ENCODE data around the gene TTYH1.
A peak's percentile ranks its signal among the peaks of the same experiment; 100 is the strongest.
"Not testable (repeated sequence)": the region's sequence is repeated elsewhere in the genome, so short reads cannot be mapped to it uniquely, and the experiment has no call there.

The TTYH1 gene

GRCh38 chr19:54435551-54436016, 20.3 kb downstream of the TTYH1 start:
- CTCF ChIA-PET = no interaction called here
- POLR2A ChIA-PET = no interaction called here
- no peak for TF ChIP-seq FOXM1 (IDR thresholded peaks at IDR 0.05; ENCODE audit: borderline replicate concordance)
- no peak for TF ChIP-seq HDGF (IDR thresholded peaks at IDR 0.05; ENCODE audit: borderline replicate concordance)
- no peak for TF ChIP-seq TARDBP (IDR thresholded peaks at IDR 0.05)
- no peak for DNase-seq (ENCODE audit: extremely low spot score)

- ChIA-PET POLR2A (no interaction called here), CTCF (interaction anchor here (1.1 kb wide), 1 partner anchor 12 kb away, joined by 3 read pairs; no protein-coding TSS in a partner anchor)
- no peak for DNase-seq (ENCODE audit: extremely low spot score)
- TF ChIP-seq FOXK2 (IDR thresholded peaks at IDR 0.05) = no peak
- TF ChIP-seq FOXM1 (IDR thresholded peaks at IDR 0.05; ENCODE audit: borderline replicate concordance) = no peak
- no peak for TF ChIP-seq L3MBTL2 (conservative IDR thresholded peaks at IDR 0.05)
- no peak for TF ChIP-seq PKNOX1 (IDR thresholded peaks at IDR 0.05)
- TF ChIP-seq SP1 (IDR thresholded peaks at IDR 0.05) = no peak
- TF ChIP-seq ZNF384 (IDR thresholded peaks at IDR 0.05) = no peak
- no peak for TF ChIP-seq LEF1 (IDR thresholded peaks at IDR 0.05; ENCODE audit: borderline replicate concordance)
- TF ChIP-seq NFRKB (IDR thresholded peaks at IDR 0.05) = no peak
- TF ChIP-seq ARNT (IDR thresholded peaks at IDR 0.05) = no peak
- no peak for TF ChIP-seq BHLHE40 (IDR thresholded peaks at IDR 0.05; ENCODE audit: borderline replicate concordance)
- TF ChIP-seq TARDBP (IDR thresholded peaks at IDR 0.05) = no peak
- no peak for TF ChIP-seq FOXA1 (IDR thresholded peaks at IDR 0.05)
Observed at GRCh38 chr19:54436031-54436523, 20.8 kb downstream of the TTYH1 start.

GRCh38 chr19:54436628-54437252, 21.5 kb downstream of the TTYH1 start:
- no peak for DNase-seq (ENCODE audit: extremely low spot score)
- ChIA-PET POLR2A (no interaction called here), CTCF (interaction anchor here (1.1 kb wide), 1 partner anchor 11 kb away, joined by 3 read pairs; no protein-coding TSS in a partner anchor)
- TF ChIP-seq SUZ12 (IDR thresholded peaks at IDR 0.05) (no peak), TARDBP (IDR thresholded peaks at IDR 0.05) (no peak)

GRCh38 chr19:54439174-54439851, 24.0 kb downstream of the TTYH1 start:
- peak; percentile 61 for DNase-seq (ENCODE audit: extremely low spot score)
- TF ChIP-seq PKNOX1 (IDR thresholded peaks at IDR 0.05) (peak; percentile 83), L3MBTL2 (conservative IDR thresholded peaks at IDR 0.05) (no peak), BHLHE40 (IDR thresholded peaks at IDR 0.05; ENCODE audit: borderline replicate concordance) (no peak), SP1 (IDR thresholded peaks at IDR 0.05) (no peak)
- POLR2A ChIA-PET = interaction anchor here (1.1 to 2.6 kb wide), 2 partner anchors 9 to 24 kb away, joined by 5 to 16 read pairs; partner anchors contain the start of genes LENG8 and LENG9
- CTCF ChIA-PET = interaction anchor here (0.7 to 1.7 kb wide), 4 partner anchors 8 to 36 kb away, joined by 3 to 8 read pairs (median 4); partner anchors contain the start of gene LENG8

GRCh38 chr19:54440641-54441040, 25.4 kb downstream of the TTYH1 start:
- DNase-seq (ENCODE audit: extremely low spot score) = no peak
- POLR2A ChIA-PET = interaction anchor here (2.6 kb wide), 1 partner anchor 8 kb away, joined by 16 read pairs; the partner anchor contains the start of gene LENG8
- CTCF ChIA-PET = no interaction called here
- TF ChIP-seq TARDBP (IDR thresholded peaks at IDR 0.05) (no peak), FOXK2 (IDR thresholded peaks at IDR 0.05) (no peak), NFRKB (IDR thresholded peaks at IDR 0.05) (no peak), ZNF384 (IDR thresholded peaks at IDR 0.05) (no peak), PKNOX1 (IDR thresholded peaks at IDR 0.05) (no peak), L3MBTL2 (conservative IDR thresholded peaks at IDR 0.05) (no peak), CTBP1 (IDR thresholded peaks at IDR 0.05; ENCODE audit: borderline replicate concordance) (no peak), BHLHE40 (IDR thresholded peaks at IDR 0.05; ENCODE audit: borderline replicate concordance) (no peak), LEF1 (IDR thresholded peaks at IDR 0.05; ENCODE audit: borderline replicate concordance) (no peak), HDGF (IDR thresholded peaks at IDR 0.05; ENCODE audit: borderline replicate concordance) (no peak)

- DNase-seq (ENCODE audit: extremely low spot score) = no peak
- ChIA-PET CTCF (no interaction called here), POLR2A (no interaction called here)
- TF ChIP-seq ARNT (IDR thresholded peaks at IDR 0.05) = no peak
- TF ChIP-seq FOXK2 (IDR thresholded peaks at IDR 0.05) = no peak
- no peak for TF ChIP-seq TARDBP (IDR thresholded peaks at IDR 0.05)
- TF ChIP-seq ZNF384 (IDR thresholded peaks at IDR 0.05) = 0 out of 2 replicates have a peak, but pooled peaks have one; percentile 28
Observed at GRCh38 chr19:54444737-54445136, 29.5 kb downstream of the TTYH1 start.

- POLR2A ChIA-PET; DNase-seq (ENCODE audit: extremely low spot score): not testable (repeated sequence)
- CTCF ChIA-PET = interaction anchor here (0.6 kb wide), 1 partner anchor 235 kb away, joined by 3 read pairs; no protein-coding TSS in a partner anchor
Observed at GRCh38 chr19:54446349-54446748, 31.1 kb downstream of the TTYH1 start.

Data from HEK293T (cell line).